HG02973 (cell line): ENCODE measurements around the gene NOBOX.
"Not testable (repeated sequence)": the region's sequence is repeated elsewhere in the genome, so short reads cannot be mapped to it uniquely, and the experiment has no call there.

ENCODE experiments used
- ATAC-seq: cut with Tn5 transposase; IDR thresholded peaks from one replicate; pipeline ENCODE4 v1.9.1; 2021; ENCODE audit warnings: moderate library complexity; ENCODE audit not compliant: unreplicated experiment

NOBOX gene

GRCh38 chr7:144397086-144397485 lies 6.4 kb downstream of the NOBOX start:
- ATAC-seq = no peak

DNA sequence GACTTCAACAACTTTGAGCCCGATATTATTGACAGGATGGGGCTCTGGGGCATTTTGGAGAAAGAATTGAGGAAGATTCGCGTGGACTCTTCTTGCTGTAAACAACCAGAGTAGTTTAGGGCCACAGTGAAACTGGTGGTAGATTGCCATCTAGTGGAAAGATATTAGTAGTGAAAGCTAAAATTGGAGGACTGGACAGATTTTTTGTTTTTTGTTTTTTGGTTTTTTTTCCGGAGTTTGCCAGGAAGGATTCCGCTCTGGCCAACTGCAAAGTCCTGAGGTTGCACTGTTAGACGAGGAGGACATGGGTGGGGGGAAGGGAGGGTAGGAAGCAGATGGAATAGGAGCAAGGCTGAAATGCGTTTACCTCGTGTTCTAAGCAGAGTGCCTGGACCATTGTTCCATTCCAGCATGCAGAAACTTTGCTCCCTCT lies 11.7 kb downstream of the NOBOX start:
- ATAC-seq = peak; percentile 86

- ATAC-seq = no peak
Measured at GRCh38 chr7:144391014-144391413, 12.5 kb downstream of the NOBOX start.

GRCh38 chr7:144390481-144390880 lies 13.0 kb downstream of the NOBOX start:
- no peak for ATAC-seq

GRCh38 chr7:144388950-144389349 lies 14.5 kb downstream of the NOBOX start:
- no peak for ATAC-seq

- no peak for ATAC-seq
Measured at GRCh38 chr7:144386741-144387140, 16.8 kb downstream of the NOBOX start.

GRCh38 chr7:144384555-144385245 lies 18.8 kb downstream of the NOBOX start:
- peak; percentile 42 for ATAC-seq

GRCh38 chr7:144384071-144384470 lies 19.4 kb downstream of the NOBOX start:
- ATAC-seq = peak; percentile 96

- ATAC-seq = no peak
Measured at GRCh38 chr7:144379776-144380384, 23.6 kb downstream of the NOBOX start.

- no peak for ATAC-seq
Measured at GRCh38 chr7:144378651-144379050, 24.8 kb downstream of the NOBOX start.

GRCh38 chr7:144369221-144369620 lies 34.3 kb downstream of the NOBOX start:
- not testable (repeated sequence) for ATAC-seq

DNA sequence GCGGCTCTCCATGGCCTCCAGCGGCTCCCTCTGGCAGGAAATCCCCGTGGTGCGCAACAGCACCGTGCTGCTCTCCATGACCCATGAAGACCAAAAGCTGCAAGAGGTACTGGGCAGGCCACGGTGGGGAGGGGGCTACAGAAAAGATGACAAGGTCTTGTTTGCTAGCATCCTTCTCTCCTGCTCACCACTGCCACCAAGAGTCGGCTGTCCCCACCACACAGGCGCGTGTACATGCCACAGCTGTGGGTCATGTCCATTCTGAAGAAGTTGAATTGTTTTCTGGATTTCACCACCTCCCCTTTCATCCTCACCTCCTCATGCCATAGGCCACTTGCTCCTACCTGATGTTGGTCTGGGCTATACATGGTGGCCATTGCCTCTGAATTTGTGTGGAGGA lies 36.2 kb downstream of the NOBOX start:
- ATAC-seq = not testable (repeated sequence)

- not testable (repeated sequence) for ATAC-seq
Measured at GRCh38 chr7:144365523-144365922, 38.0 kb downstream of the NOBOX start.

DNA sequence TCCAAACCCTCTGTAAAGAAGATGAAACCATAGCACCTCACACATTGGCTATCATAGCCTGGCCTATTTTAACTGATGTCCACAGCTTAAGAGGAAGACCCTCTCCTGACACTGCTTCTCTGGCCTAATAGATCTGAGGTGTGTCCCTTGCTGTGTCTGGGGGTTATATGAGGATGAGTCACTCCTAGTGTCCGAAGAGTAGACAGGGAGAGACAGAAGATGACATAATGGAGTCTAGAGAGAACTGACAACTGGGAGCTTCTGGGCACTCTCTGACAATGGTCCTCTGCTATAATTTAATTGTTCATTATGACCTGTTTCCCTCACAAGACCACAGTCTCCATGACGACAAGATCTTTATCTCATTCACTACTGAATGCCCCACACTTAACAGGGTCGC lies 41.4 kb downstream of the NOBOX start:
- not testable (repeated sequence) for ATAC-seq

DNA sequence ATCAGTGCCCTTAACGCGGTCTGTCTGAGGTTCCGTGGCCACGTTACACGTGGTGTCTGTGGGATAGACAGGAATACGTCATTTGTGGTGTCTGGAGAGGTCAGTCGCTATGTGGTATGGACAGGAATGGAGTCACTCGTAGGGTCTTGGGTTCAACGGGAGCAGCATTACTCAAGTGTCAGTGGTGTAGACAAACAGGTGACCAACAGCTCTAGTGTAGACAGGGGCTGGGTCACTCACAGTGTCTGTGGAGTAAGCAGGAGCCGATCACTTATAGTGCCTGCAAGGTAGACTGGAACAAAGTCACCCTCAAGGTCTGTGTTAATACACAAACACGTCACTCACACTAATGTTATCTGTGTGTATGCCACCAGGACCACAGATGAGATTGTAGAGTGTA lies 46.6 kb downstream of the NOBOX start:
- not testable (repeated sequence) for ATAC-seq

DNA sequence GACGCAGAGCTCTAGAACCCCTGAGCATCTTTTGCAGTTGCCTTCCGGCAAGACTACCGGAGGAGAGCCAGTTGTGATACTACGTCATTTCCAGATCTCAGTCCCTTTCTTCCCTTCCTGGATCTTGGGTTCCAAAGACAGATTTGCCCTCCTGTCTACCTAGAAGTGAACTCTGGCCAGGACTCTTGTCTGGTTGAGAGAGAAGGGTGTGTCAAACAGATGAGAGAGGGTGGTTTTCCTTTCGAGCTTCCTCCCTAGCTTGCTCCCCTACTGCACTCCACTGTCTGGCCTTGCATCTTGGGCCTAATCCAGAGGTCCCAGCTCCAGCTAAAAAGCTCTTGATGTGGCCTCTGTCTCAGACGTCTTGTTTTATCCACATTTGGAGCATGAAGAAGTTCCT lies 47.3 kb downstream of the NOBOX start:
- not testable (repeated sequence) for ATAC-seq

DNA sequence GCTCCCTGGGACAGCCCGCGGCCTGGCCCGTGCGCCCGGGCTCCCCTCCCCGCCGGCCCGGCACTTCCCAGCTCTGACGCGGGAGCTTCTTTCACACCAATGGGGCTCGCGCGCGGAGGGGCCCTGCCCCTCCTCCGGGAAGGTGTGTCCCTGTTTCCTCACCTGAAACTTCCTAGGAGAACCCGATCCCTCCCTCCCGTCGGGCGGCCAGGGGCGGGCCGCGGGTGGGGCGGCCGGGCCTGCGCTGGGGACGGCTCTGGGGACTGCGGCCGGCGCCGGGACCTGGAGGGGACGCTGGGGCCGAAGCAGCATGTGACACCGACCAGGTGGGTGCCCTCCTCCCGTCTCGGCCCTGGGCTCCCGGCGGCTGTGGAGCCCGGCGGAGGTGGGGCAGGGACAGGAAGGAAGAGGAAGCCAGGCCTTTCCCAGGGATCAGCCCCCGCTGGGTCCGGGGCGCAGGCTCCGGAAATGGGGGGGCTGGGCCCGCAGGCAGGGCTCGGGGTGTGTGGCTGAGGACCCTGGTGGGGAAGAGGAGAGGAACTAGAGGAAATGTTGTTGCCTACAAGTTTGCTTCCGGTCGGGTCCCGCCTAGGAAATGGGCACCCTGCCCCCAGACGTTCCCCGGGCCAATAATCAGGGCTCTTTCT lies 48.2 kb downstream of the NOBOX start, which contains the start of gene ARHGEF5:
ARHGEF5 (plus strand) TSS at position 227 of the 647 bp plus-strand sequence. CDS start 7,268 bp downstream, outside the sequence.
- ATAC-seq = peak; percentile 76

DNA sequence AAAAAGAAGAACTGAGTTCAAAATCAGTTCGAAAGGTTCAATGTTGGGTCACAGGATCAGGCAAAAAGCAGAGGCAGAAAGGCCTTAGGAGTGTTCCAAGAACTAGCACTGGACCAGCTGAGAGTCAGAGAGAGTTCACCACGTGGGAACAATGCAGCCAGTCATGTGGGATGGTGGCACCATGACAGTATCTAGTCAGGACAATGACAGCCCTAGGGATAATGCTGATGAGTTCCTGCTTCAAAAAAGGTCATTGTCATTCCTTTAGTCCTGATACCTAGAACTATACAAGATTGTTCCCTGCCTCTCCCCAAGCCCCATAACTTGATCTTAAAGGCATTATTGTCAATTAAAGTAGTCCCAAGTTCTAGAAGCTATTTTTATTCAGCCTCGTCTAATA lies 51.8 kb downstream of the NOBOX start:
- not testable (repeated sequence) for ATAC-seq

GRCh38 chr7:144348625-144349024 lies 54.9 kb downstream of the NOBOX start:
- ATAC-seq = not testable (repeated sequence)
